ENCODE data around the gene ERP44. TPM values are rescaled to one million over a fixed set of nuclear protein-coding genes. Genes with fewer than 3 reads are reported as not detected.

The ERP44 gene
- total RNA-seq, 1 donor from 2014 or later: 18.0 TPM

- Mint-ChIP-seq H3K27me3 (ENCODE audit: insufficient read depth, low read depth) (no peaks in the 10 kb centered on the region), H3K36me3 (peaks cover 10% of the 10 kb centered on the region), H3K27ac (no peak overlapping the region), H3K4me1 (no peaks in the 10 kb centered on the region), H3K9me3 (no peaks in the 10 kb centered on the region), H3K4me3 (no peak overlapping the region)
- no peak for DNase-seq (ENCODE audit: low spot score)
- no peaks in the 10 kb centered on the region for H3K4me1 ChIP-seq
- H3K9me3 ChIP-seq (ENCODE audit: low read depth): no peaks in the 10 kb centered on the region
- H3K79me2 ChIP-seq (ENCODE audit: low read depth): no peaks in the 10 kb centered on the region
- H3K9ac ChIP-seq: no peak overlapping the region
- H4K20me1 ChIP-seq (ENCODE audit: low read depth): no peaks in the 10 kb centered on the region
- H3K27ac ChIP-seq: no peak overlapping the region
- no peaks in the 10 kb centered on the region for H3K36me3 ChIP-seq
- no peak overlapping the region for H3K4me2 ChIP-seq
- TF ChIP-seq EZH2 (IDR thresholded peaks at IDR 0.05): no peak
- no peak for TF ChIP-seq EZH2phosphoT487 (IDR thresholded peaks at IDR 0.05)
- TF ChIP-seq CTCF (IDR thresholded peaks at IDR 0.05): no peak
- H3K4me3 ChIP-seq: no peak overlapping the region
- H3K27me3 ChIP-seq: no peaks in the 10 kb centered on the region
- H2AFZ ChIP-seq (replicated peaks): no peak overlapping the region
- no peaks in the 10 kb centered on the region for H3F3A ChIP-seq (ENCODE audit: low read depth)
These were observed 79.3 kb downstream of the ERP44 start for GRCh38 chr9:100019541-100019940.

DNA sequence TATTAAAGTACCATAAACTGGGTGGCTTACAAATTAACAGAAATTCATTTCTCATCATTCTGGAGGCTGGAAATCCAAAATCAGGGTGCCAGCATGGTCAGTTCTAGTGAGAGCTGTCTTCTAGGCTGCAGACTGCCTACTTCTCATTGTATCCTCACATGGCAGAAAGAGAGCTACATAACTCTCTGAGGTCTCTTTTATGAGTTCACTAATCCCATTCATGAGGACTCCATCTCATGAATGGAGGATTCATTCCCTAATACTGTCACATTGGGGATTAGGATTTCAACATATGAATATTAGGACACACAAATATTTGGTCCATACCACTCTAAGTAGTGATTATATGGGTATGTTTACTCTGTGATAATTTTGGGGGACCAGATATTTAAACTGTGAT is 84.0 kb downstream of the ERP44 start:
- no peak for TF ChIP-seq CTCF (IDR thresholded peaks at IDR 0.05)
- no peak for TF ChIP-seq EZH2 (IDR thresholded peaks at IDR 0.05)
- TF ChIP-seq EZH2phosphoT487 (IDR thresholded peaks at IDR 0.05): no peak
- Histone ChIP-seq H3K36me3 (no peaks in the 10 kb centered on the region), H3K9me3 (ENCODE audit: low read depth) (no peaks in the 10 kb centered on the region), H3K4me3 (no peak overlapping the region), H3K4me2 (no peak overlapping the region), H3F3A (ENCODE audit: low read depth) (no peaks in the 10 kb centered on the region), H3K27ac (no peak overlapping the region), H4K20me1 (ENCODE audit: low read depth) (no peaks in the 10 kb centered on the region), H3K4me1 (no peaks in the 10 kb centered on the region), H2AFZ (replicated peaks) (no peak overlapping the region), H3K9ac (no peak overlapping the region), H3K79me2 (ENCODE audit: low read depth) (no peaks in the 10 kb centered on the region), H3K27me3 (no peaks in the 10 kb centered on the region)
- peaks cover 17% of the 10 kb centered on the region for H3K36me3 Mint-ChIP-seq
- peak; percentile 7 for DNase-seq (ENCODE audit: low spot score)
- H3K9me3 Mint-ChIP-seq: peaks cover 7% of the 10 kb centered on the region
- no peaks in the 10 kb centered on the region for H3K27me3 Mint-ChIP-seq (ENCODE audit: insufficient read depth, low read depth)
- H3K27ac Mint-ChIP-seq: no peak overlapping the region
- H3K4me3 Mint-ChIP-seq: no peak overlapping the region
- no peaks in the 10 kb centered on the region for H3K4me1 Mint-ChIP-seq

DNA sequence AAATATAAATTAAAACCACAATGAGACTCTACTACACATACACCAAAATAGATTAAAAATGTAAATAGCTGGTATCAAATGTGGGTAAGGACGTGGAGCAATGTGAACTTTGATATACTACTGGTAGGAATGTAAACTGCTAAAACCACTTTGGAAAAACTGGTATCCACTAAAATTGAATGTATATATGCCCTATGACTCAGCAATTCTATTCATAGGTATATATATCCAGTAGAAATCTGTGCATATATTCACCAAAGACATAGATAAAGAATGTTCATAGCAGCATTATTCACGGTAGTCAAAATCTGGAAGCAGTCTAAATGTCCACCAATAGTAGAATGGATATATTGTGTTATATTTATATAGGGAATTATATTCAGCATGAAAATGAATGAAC is 85.2 kb downstream of the ERP44 start:
- no peaks in the 10 kb centered on the region for H3F3A ChIP-seq (ENCODE audit: low read depth)
- no peaks in the 10 kb centered on the region for H3K79me2 ChIP-seq (ENCODE audit: low read depth)
- H3K27me3 ChIP-seq: no peaks in the 10 kb centered on the region
- TF ChIP-seq CTCF (IDR thresholded peaks at IDR 0.05): no peak
- no peak for TF ChIP-seq EZH2 (IDR thresholded peaks at IDR 0.05)
- no peak overlapping the region for H3K27ac ChIP-seq
- no peak overlapping the region for H3K4me2 ChIP-seq
- no peak for DNase-seq (ENCODE audit: low spot score)
- H3K4me3 Mint-ChIP-seq: no peak overlapping the region
- no peak overlapping the region for H3K4me3 ChIP-seq
- H3K36me3 Mint-ChIP-seq: peaks cover 19% of the 10 kb centered on the region
- H3K27ac Mint-ChIP-seq: no peak overlapping the region
- H3K27me3 Mint-ChIP-seq (ENCODE audit: insufficient read depth, low read depth): peaks cover 3% of the 10 kb centered on the region
- no peaks in the 10 kb centered on the region for H3K9me3 ChIP-seq (ENCODE audit: low read depth)
- no peaks in the 10 kb centered on the region for H3K4me1 Mint-ChIP-seq
- no peaks in the 10 kb centered on the region for H3K36me3 ChIP-seq
- no peak overlapping the region for H2AFZ ChIP-seq (replicated peaks)
- H3K9me3 Mint-ChIP-seq: peaks cover 7% of the 10 kb centered on the region
- H4K20me1 ChIP-seq (ENCODE audit: low read depth): no peaks in the 10 kb centered on the region
- H3K9ac ChIP-seq: no peak overlapping the region
- no peaks in the 10 kb centered on the region for H3K4me1 ChIP-seq

- H3K27me3 Mint-ChIP-seq (ENCODE audit: insufficient read depth, low read depth): peaks cover 3% of the 10 kb centered on the region
- no peaks in the 10 kb centered on the region for H3K9me3 ChIP-seq (ENCODE audit: low read depth)
- H4K20me1 ChIP-seq (ENCODE audit: low read depth): no peaks in the 10 kb centered on the region
- no peaks in the 10 kb centered on the region for H3K27me3 ChIP-seq
- TF ChIP-seq CTCF (IDR thresholded peaks at IDR 0.05) (no peak), EZH2phosphoT487 (IDR thresholded peaks at IDR 0.05) (no peak), EZH2 (IDR thresholded peaks at IDR 0.05) (no peak)
- H3K4me3 Mint-ChIP-seq: no peak overlapping the region
- no peak overlapping the region for H3K4me3 ChIP-seq
- peaks cover 7% of the 10 kb centered on the region for H3K9me3 Mint-ChIP-seq
- no peak overlapping the region for H3K9ac ChIP-seq
- no peak overlapping the region for H2AFZ ChIP-seq (replicated peaks)
- no peaks in the 10 kb centered on the region for H3K4me1 Mint-ChIP-seq
- no peaks in the 10 kb centered on the region for H3K79me2 ChIP-seq (ENCODE audit: low read depth)
- H3K27ac ChIP-seq: no peak overlapping the region
- DNase-seq (ENCODE audit: low spot score): no peak
- no peaks in the 10 kb centered on the region for H3K36me3 ChIP-seq
- H3K36me3 Mint-ChIP-seq: peaks cover 17% of the 10 kb centered on the region
- no peaks in the 10 kb centered on the region for H3F3A ChIP-seq (ENCODE audit: low read depth)
- no peak overlapping the region for H3K27ac Mint-ChIP-seq
- H3K4me2 ChIP-seq: no peak overlapping the region
- H3K4me1 ChIP-seq: no peaks in the 10 kb centered on the region
These were observed 86.5 kb downstream of the ERP44 start for GRCh38 chr9:100012279-100012678.
